HG02973 (cell line): Measurements from ENCODE around the gene LCNL1.

ENCODE experiments used
- ATAC-seq: cut with Tn5 transposase; IDR thresholded peaks from one replicate; pipeline ENCODE4 v1.9.1; 2021; ENCODE audit warnings: moderate library complexity; ENCODE audit not compliant: unreplicated experiment

The LCNL1 gene

GRCh38 chr9:137009217-137009616 lies 26.4 kb downstream of the LCNL1 start:
- ATAC-seq: no peak

GRCh38 chr9:137009938-137010732 lies 27.3 kb downstream of the LCNL1 start:
- ATAC-seq: no peak

DNA sequence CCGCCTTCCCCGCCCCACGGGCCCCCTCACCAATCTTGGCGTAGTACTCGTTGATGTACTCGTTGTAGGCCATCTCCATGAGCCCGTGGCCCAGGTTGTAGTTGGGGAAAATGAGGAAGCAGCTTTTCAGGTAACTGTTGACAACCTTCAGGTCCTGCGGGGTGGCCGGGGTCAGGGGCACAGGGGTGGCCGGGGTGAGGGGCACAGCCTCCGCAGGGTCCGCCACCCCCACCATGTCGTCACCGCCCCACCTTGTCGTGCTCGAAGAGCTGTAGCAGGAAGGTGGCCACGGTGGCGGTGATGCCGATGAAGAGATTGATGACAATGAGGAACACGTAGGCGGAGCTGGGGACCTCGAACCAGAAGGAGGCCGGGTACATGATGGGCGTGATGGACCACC lies 28.4 kb downstream of the LCNL1 start:
- no peak for ATAC-seq

- no peak for ATAC-seq
These were observed 29.3 kb downstream of the LCNL1 start for GRCh38 chr9:137011907-137012675.

DNA sequence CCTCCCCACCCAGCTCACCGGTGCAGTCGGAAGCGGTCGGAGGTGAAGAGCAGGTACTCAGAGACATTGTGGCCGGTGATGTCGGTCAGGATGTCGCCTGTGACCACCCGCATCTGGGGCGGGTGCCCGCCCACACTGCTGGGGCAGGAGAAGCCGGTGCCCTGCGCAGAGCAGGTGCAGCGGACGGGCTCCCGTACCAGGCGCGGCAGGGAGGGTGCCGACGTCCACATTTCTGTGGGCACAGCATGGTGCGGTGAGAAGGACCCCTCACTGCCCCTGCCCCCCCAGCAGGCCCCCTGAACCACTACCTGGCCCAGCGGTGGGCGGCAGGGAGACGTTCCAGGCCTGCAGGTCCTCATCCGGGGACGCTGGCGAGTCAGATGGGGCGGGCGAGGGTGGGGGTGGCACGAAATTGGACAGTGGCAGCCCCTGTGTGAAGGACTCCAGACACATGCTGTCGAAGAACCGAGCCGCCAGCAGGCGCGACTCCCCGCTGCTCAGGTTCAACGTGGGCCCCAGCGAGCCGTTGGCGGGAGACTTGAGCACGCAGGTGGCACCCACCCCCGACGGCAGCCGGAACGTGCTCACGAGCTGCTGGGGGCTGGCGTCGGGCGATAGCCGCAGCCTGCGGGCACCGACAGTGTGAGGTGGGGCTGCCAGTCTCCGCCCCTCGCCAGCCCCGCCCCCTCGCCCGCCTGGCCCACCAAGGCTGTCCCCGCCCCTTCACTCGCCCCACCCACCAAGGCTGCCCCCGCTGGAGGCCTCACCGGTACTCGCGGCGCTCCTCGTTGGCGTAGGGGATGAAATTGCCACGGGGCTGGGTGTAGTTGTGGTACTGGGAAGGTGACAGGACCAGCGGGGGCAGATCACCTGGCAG lies 30.1 kb downstream of the LCNL1 start:
- no peak for ATAC-seq

- ATAC-seq: no peak
These were observed 30.8 kb downstream of the LCNL1 start for GRCh38 chr9:137013571-137013940.

GRCh38 chr9:137014166-137014565 lies 31.4 kb downstream of the LCNL1 start:
- no peak for ATAC-seq

- ATAC-seq: no peak
These were observed 32.2 kb downstream of the LCNL1 start for GRCh38 chr9:137014776-137015539.

- no peak for ATAC-seq
These were observed 32.7 kb downstream of the LCNL1 start for GRCh38 chr9:137015540-137015930.

DNA sequence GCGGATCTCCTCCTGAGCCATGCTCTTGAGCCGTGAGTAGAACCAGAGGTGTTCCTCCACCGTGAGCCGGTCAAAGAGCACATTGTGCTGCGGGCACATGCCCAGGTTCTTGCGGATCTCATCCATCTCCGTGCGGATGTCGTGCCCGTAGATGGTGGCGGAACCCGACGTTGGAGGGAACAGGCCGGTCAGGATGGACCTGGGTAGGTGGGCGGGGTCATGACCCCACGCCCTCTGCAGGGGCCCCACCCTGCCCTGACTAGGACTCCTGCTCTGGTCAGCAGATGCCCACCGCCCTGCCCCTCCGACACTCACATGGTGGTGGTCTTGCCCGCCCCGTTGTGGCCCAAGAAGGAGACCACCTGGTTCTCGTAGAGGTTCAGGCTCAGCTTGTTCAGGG lies 33.2 kb downstream of the LCNL1 start:
- ATAC-seq: no peak

- ATAC-seq: no peak
These were observed 33.6 kb downstream of the LCNL1 start for GRCh38 chr9:137016436-137016835.

- no peak for ATAC-seq
These were observed 34.3 kb downstream of the LCNL1 start for GRCh38 chr9:137017071-137017470.

GRCh38 chr9:137017791-137018497 lies 35.2 kb downstream of the LCNL1 start:
- no peak for ATAC-seq

DNA sequence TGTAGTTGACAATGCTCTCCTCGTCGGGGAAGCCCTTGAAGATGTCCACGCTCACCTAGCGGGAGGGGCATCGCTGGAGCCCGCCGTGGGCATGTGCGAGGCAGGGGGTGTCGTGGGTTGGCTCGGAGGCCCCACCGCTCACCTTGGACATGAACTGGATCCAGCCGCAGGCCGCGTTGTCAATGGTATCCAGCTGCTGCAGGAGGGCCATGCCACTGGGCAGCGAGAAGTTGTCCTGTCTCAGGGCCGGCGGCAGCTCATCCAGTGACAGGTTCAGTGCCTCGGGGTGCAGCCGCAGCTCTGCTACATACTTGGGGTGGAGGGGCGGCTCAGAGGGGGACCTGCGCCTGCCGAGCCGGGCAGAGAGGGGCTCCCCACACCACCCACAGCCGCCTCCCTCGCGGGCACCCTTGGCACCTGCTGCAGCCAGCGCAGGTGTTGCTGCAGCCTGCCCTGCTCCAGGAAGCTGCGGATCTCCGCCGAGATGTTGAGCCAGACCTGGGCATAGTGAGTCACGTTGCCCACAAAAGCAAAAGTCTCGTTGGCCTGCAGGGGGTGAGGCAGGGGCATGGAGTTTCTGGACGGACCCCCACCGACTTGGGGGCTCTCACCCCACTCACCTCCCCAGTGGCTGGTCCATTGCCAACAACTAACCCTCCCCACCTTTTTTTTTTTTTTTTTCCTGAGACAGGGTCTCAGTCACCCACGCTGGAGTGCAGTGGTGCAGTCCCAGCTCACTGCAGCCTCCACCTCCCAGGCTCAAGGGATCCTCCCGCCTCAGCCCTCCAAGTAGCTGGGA lies 36.2 kb downstream of the LCNL1 start:
- no peak for ATAC-seq

GRCh38 chr9:137019891-137020683 lies 37.3 kb downstream of the LCNL1 start:
- no peak for ATAC-seq

DNA sequence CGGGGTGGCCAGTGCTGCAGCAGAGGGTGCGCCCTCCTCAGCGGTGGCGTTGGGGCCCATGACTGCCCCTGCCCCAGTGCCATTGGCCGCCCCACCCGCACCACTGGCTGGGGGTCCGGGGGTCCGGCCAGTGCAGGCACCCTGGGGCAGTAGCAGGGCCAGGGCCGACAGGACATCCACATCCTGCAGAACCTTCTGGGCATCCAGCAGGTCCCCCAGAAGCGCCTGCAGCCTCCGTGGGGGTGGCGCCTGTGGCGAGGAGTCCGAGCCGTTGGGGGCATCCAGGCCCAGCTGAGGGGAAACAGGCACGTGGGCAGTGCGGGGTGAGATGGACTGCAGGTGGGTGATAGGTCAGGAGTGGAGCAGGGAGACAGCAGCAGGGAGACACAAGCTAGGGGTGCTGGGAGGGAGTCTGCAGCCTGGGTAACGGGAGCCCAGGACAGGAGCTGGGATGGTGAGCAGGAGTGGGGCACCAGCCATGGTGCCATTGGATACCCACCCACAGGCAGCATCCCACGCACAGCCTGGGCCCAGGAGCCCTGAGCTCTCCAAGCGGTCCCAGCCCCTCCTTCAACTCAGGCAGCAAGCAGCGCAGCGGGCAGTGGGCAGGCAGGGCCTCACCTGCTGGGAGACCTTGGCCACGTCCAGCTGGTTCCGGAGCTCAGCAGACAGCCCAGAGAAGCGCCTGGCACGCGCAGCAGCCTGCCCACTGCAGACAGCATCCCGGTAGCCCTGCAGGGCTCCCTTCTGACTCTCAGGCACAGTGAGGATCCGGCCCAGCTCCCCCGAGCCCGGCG lies 38.2 kb downstream of the LCNL1 start:
- ATAC-seq: no peak

DNA sequence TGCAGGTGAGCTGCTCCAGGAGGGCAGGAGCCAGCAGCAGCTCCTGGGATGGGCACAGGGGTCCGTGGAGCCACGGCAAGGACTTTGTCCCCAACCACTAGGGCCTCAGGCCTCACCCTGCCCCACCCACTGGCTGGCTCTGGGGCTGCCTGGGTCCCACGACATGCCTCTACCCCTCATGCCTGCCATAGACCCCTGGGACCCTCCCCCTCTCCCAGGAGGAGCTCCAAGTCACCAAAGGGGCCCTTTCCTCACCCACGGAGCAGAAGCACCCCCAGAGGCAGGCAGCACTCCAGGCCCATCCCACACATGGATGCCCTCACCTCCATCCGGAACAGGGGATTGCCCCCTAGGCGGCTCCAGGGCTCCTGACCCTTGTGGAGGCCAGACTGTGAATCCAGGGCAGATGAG lies 38.8 kb downstream of the LCNL1 start:
- no peak for ATAC-seq
